Heart left ventricle (tissue), 16 donors: Measurements from ENCODE around the gene ANAPC10. TPM values are rescaled to one million over a fixed set of nuclear protein-coding genes. Genes with fewer than 3 reads are reported as not detected.
A peak's percentile ranks its signal among the peaks of the same experiment; 100 is the strongest.
"Not testable (repeated sequence)": the region's sequence is repeated elsewhere in the genome, so short reads cannot be mapped to it uniquely, and the experiment has no call there.

ENCODE experiments used
- ATAC-seq, 4 donors: fragments of 200-7000 bp; cut with Tn5 transposase; one replicate each; pipeline ENCODE4 v1.9.1; 2020 to 2022; ENCODE audit warnings: moderate library complexity in 4 of 4, mild to moderate bottlenecking in 3 of 4, moderate number of reproducible peaks in 1 of 4
- DNase-seq, 5 donors: peaks; one replicate each; pipeline ENCODE4 v3.0.0-alpha.2; 2020
- H3K27ac ChIP-seq, 12 donors: fragments of 200-600 bp; sonication (generic) in 4 of 12; one replicate each; pipeline versions ENCODE4 v1.5.0 to v1.8.0; 2016 to 2022; ENCODE audit warnings: mild to moderate bottlenecking in 2 of 12
- H3K27me3 ChIP-seq, 9 donors: fragments of 200-600 bp; sonication (generic) in 2 of 9; one replicate each; pipeline versions ENCODE4 v1.5.1 to v1.8.0; 2016 to 2022; ENCODE audit warnings: mild to moderate bottlenecking in 3 of 9
- H3K36me3 ChIP-seq, 9 donors: fragments of 200-600 bp; sonication (generic) in 2 of 9; one replicate each; pipeline versions ENCODE4 v1.5.0 to v1.8.0; 2018 to 2022; ENCODE audit warnings: mild to moderate bottlenecking in 2 of 9
- H3K4me1 ChIP-seq, 12 donors: fragments of 200-600 bp; sonication (generic) in 4 of 12; one replicate each; pipeline versions ENCODE4 v1.5.0 to v1.8.0; 2016 to 2022; ENCODE audit warnings: mild to moderate bottlenecking in 3 of 12
- H3K4me3 ChIP-seq, 12 donors: fragments of 200-600 bp; sonication (generic) in 4 of 12; one replicate each; pipeline versions ENCODE4 v1.5.0 to v1.8.0; 2017 to 2022; ENCODE audit warnings: mild to moderate bottlenecking in 9 of 12, moderate library complexity in 4 of 12
- H3K9me3 ChIP-seq, 12 donors: fragments of 200-600 bp; sonication (generic) in 4 of 12; one replicate each; pipeline versions ENCODE4 v1.5.0 to v1.8.0; 2016 to 2022; ENCODE audit warnings: mild to moderate bottlenecking in 1 of 12
- POLR2A ChIP-seq, 2 donors: fragments of 450-650 bp; IDR thresholded peaks; one replicate each; pipeline ENCODE4 v1.6.1; 2017; ENCODE audit warnings: antibody characterized with exemption in 2 of 2, mild to moderate bottlenecking in 2 of 2, moderate library complexity in 2 of 2
- WGBS, 4 donors: extraction: QIAGEN DNeasy Blood & Tissue Kit in 2 of 4; methylation state at CpG; one replicate each; pipeline versions ENCODE4 v1.1.5 to v1.1.7; 2013 to 2018; 5-methylcytosine and 5-hydroxymethylcytosine counted together
- intact Hi-C, 10 donors: fragments of 100-400 bp; cut with DNase I; formaldehyde crosslinking; loops; one replicate each; pipeline versions ENCODE4 v1.11.1 to v1.14.2; 2022
- polyA plus RNA-seq, 2 donors: library from polyadenylated mRNA; stranded (reverse); fragments of 200-250 nt; gene quantifications; one replicate each; pipeline ENCODE4 v1.2.3, GENCODE V29; 2013
- total RNA-seq, 9 donors: library from RNA; depleted of rRNA in 2 of 9; stranded (reverse); fragments of >200 nt in 2 of 9; fragmentation: NEBNext Ultra II Directional in 3 of 9; extraction: Animal tissue kit (Norgen Biotek cat#: 25700) in 3 of 9; gene quantifications; one replicate each; pipeline versions ENCODE4 v1.1.0 to v1.2.4, GENCODE V29; 2016 to 2023
- TF ChIP-seq, protein P1 (sequence below), 12 donors: fragments of 200-600 bp; sonication (generic) in 4 of 12; IDR thresholded peaks; one replicate each; pipeline versions ENCODE4 v1.5.0 to v1.8.0; 2018 to 2022; ENCODE audit warnings: antibody characterized with exemption in 12 of 12, mild to moderate bottlenecking in 5 of 12
- donor health status: ischemic (EF 13 %, LVEDD 7.1; RV severe dilation, severe dysfunction).
- donor health status: healthy with polysubstance abuse.
- donor health status: DM: no; HTN: yes; CAD: no.
- donor health status: DM: no; HTN: no; CAD: no.
- donor health status: ischemic (EF 25% LVEDD 6.9; RV normal size, moderate dysfunction).
- donor health status: ischemic (EF 25% LVEDD 5.7; RV mildly dilated, moderate dysfunction).
- donor health status: healthy.
- donor health status: DM: yes; HTN: yes; CAD: no.
- donor health status: ischemic (EF 35%, LVEDD 5.7; RV mildly dilated, moderate dysfunction).
- donor health status: nonischemic (EF 11% LVEDD 7.7; RV severe dilation, severe dysfunction).
- donor health status: DM: yes; HTN: yes; CAD: no.
- donor health status: PGD.
- donor health status: ischemic (EF 29% LVEDD 5.4; RV normal size, mild dysfunction).
- donor health status: nonischemic (EF 23%, LVEDD 6.1; RV moderate dilation, normal function).

Gene ANAPC10
- total and polyA plus RNA-seq, 11 donors = 12.3 to 26.9 (median 13.6) TPM

DNA sequence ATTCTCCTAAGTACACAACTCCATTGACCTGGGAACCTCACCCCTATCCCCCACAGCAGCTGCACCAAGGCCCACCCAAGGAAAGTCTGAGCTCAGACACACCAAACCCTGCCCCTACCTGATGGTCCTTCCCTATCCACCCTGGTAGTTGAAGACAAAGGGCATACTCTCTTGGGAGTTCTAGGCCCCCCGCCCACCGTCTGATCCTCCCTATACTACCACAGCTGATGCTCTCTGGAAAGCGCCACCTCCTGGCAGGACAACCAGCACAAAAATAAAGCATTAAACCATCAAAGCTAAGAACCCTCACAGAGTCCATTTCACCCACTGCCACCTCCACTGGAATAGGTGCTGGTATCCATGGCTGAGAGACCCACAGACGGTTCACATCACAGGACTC, 83.6 kb downstream of the ANAPC10 start:
- peaks cover 0 to 22% (median 5%) of the 10 kb centered on the region in 12 donors for H3K4me1 ChIP-seq
- DNase-seq (no peak), ATAC-seq (no peak)
- H3K27ac ChIP-seq = no peak overlapping the region
- no peaks in the 10 kb centered on the region for H3K27me3 ChIP-seq
- TF ChIP-seq, protein P1, sequence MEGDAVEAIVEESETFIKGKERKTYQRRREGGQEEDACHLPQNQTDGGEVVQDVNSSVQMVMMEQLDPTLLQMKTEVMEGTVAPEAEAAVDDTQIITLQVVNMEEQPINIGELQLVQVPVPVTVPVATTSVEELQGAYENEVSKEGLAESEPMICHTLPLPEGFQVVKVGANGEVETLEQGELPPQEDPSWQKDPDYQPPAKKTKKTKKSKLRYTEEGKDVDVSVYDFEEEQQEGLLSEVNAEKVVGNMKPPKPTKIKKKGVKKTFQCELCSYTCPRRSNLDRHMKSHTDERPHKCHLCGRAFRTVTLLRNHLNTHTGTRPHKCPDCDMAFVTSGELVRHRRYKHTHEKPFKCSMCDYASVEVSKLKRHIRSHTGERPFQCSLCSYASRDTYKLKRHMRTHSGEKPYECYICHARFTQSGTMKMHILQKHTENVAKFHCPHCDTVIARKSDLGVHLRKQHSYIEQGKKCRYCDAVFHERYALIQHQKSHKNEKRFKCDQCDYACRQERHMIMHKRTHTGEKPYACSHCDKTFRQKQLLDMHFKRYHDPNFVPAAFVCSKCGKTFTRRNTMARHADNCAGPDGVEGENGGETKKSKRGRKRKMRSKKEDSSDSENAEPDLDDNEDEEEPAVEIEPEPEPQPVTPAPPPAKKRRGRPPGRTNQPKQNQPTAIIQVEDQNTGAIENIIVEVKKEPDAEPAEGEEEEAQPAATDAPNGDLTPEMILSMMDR (IDR thresholded peaks at IDR 0.05) = no peak
- TF ChIP-seq POLR2A (IDR thresholded peaks at IDR 0.05) = no peak
- H3K36me3 ChIP-seq = peaks cover 0 to 3% (median 0%) of the 10 kb centered on the region in 9 donors
- no peak overlapping the region for H3K4me3 ChIP-seq
- intact Hi-C loops = no loop called here
- H3K9me3 ChIP-seq = peaks cover 0 to 28% (median 0%) of the 10 kb centered on the region in 12 donors
- 98 to 100% (median 99%) methylated on average over 4 of the region's 4 CpGs for WGBS, 4 donors

DNA sequence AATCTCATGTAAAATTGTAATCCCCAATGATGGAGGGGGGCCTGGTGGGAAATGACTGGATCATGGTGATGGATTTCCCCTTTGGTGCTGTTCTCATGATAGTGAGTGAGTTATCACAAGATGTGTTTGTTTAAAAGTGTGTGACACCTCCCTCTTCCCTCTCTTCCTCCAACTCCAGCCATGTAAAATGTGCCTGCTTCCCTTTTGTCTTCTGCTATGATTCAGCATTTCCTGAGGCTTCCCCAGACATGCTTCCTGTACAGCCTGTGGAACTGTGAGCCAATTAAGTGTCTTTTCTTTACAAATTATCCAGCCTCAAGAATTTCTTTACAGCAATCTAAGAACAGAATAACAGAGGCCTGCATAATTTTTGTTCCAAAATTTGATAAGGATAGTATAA, 85.2 kb downstream of the ANAPC10 start:
- H3K27me3 ChIP-seq = no peaks in the 10 kb centered on the region
- H3K4me3 ChIP-seq = no peak overlapping the region
- no peak for TF ChIP-seq POLR2A (IDR thresholded peaks at IDR 0.05)
- TF ChIP-seq, protein P1 (IDR thresholded peaks at IDR 0.05) = no peak
- ATAC-seq (peak in 3 of 4 donors; percentile 68 to 85 (median 69)), DNase-seq (peak in 1 of 5 donors; percentile 12)
- peak overlapping the region in 3 of 12 donors; percentile 7 to 38 (median 33) for H3K27ac ChIP-seq
- H3K9me3 ChIP-seq = peaks cover 0 to 19% (median 0%) of the 10 kb centered on the region in 12 donors
- intact Hi-C loops = no loop called here
- peaks cover 0 to 22% (median 5%) of the 10 kb centered on the region in 12 donors for H3K4me1 ChIP-seq
- H3K36me3 ChIP-seq = peaks cover 0 to 3% (median 0%) of the 10 kb centered on the region in 9 donors

DNA sequence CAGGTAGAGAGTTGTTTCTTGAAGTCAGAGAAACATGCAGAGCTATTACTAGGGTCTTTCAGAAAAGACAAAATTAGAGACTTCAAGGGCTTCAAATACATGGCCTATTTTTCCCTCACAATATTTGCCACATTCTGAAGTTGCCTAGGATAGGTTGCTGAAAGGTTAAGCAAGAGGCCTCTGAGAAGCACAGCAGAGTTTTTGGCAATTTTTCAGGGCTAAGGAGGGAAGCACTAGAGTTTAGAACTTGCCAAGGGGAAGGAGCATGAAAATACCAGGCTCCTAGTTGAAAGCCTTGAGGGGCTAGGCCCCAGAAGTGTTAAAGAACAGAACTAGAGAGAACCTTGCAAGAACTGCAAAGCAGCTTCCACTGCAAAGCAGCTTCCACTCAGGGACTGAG, 86.4 kb downstream of the ANAPC10 start:
- no peak overlapping the region for H3K4me3 ChIP-seq
- intact Hi-C loops = no loop called here
- no peak for TF ChIP-seq POLR2A (IDR thresholded peaks at IDR 0.05)
- TF ChIP-seq, protein P1 (IDR thresholded peaks at IDR 0.05) = no peak
- H3K36me3 ChIP-seq = peaks cover 0 to 3% (median 0%) of the 10 kb centered on the region in 9 donors
- no peak overlapping the region for H3K27ac ChIP-seq
- ATAC-seq (peak in 1 of 4 donors; percentile 55), DNase-seq (no peak)
- H3K4me1 ChIP-seq = peaks cover 0 to 22% (median 5%) of the 10 kb centered on the region in 12 donors
- no peaks in the 10 kb centered on the region for H3K27me3 ChIP-seq
- H3K9me3 ChIP-seq = peaks cover 0 to 14% (median 0%) of the 10 kb centered on the region in 12 donors

DNA sequence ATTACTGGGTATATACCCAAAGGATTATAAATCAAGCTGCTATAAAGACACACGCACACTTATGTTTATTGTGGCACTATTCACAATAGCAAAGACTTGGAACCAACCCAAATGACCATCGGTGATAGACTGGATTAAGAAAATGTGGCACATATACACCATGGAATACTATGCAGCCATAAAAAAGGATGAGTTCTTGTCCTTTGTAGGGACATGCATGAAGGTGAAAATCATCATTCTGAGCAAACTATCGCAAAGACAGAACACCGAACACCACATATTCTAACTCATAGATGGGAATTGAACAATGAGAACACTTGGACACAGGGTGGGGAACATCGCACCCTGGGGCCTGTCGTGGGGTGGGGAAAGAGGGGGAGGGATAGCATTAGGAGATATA, 87.7 kb downstream of the ANAPC10 start:
- H3K27ac ChIP-seq, intact Hi-C loops, H3K27me3 ChIP-seq, H3K9me3 ChIP-seq, H3K4me3 ChIP-seq, ATAC-seq, DNase-seq, H3K36me3 ChIP-seq: not testable (repeated sequence)
- 95 to 97% (median 96%) methylated on average over 6 of the region's 6 CpGs for WGBS, 4 donors
- H3K4me1 ChIP-seq = peaks cover 0 to 22% (median 5%) of the 10 kb centered on the region in 12 donors

DNA sequence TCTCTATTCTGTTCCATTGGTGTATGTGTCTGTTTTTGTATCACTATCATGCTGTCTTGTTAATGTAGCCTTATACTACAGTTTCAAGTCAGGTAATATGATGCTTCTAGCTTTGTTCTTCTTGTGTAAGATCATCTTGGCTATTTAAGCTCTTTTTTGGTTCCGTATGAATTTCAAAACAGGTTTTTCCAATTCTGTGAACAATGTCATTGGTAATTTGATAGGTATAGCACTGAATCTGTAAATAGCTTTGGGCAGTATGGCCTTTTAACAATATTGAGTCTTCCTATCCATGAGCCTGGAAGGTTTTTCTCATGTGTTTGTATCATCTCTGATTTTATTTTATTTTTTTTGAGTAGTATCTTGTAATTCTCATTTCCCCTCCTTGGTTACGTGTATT, 94.3 kb downstream of the ANAPC10 start:
- TF ChIP-seq, protein P1 (IDR thresholded peaks at IDR 0.05) = no peak
- no peak for TF ChIP-seq POLR2A (IDR thresholded peaks at IDR 0.05)
- Histone ChIP-seq H3K36me3 (no peaks in the 10 kb centered on the region), H3K27me3 (no peaks in the 10 kb centered on the region), H3K9me3 (peaks cover 0 to 19% (median 0%) of the 10 kb centered on the region in 12 donors), H3K4me1 (peaks cover 0 to 9% (median 0%) of the 10 kb centered on the region in 12 donors), H3K4me3 (no peak overlapping the region), H3K27ac (no peak overlapping the region)
- intact Hi-C loops = no loop called here
- DNase-seq (no peak), ATAC-seq (no peak)
- WGBS, 4 donors = 96 to 98% (median 97%) methylated on average over 2 of the region's 2 CpGs
